Activated naive CD8-positive, alpha-beta T cell treated with anti-CD3 and anti-CD28 coated beads, Interleukin-2, amount 10 ng/mL, durations not matched to agents 7 days and 5 days (primary cell): Measurements from ENCODE around the gene SPRYD4. TPM values are rescaled to one million over a fixed set of nuclear protein-coding genes. Genes with fewer than 3 reads are reported as not detected.

Source experiments
- ATAC-seq: fragments of 150-1000 bp; cut with Tn5 transposase; one replicate; pipeline ENCODE4 v1.10.0; 2021; ENCODE audit warnings: low read depth, moderate library complexity
- POLR2A ChIA-PET: fragments of 350-600 bp; sonication (Branson Sonifier 250); formaldehyde crosslinking; loops from one replicate; lab custom pipeline; 2021; ENCODE audit warnings: antibody characterized with exemption; lab: Charles Lee
- DNase-seq: peaks from one replicate; pipeline ENCODE4 v3.0.0; 2021
- H3K27ac Mint-ChIP-seq: one replicate; pipeline ENCODE4 v1.8.0; 2022; ENCODE audit warnings: mild to moderate bottlenecking, mixed read lengths
- H3K27me3 Mint-ChIP-seq: one replicate; pipeline ENCODE4 v1.8.0; 2022; ENCODE audit warnings: mild to moderate bottlenecking, moderate library complexity, mixed read lengths
- H3K36me3 Mint-ChIP-seq: one replicate; pipeline ENCODE4 v1.8.0; 2021; ENCODE audit warnings: mild to moderate bottlenecking, mixed read lengths
- H3K4me1 Mint-ChIP-seq: one replicate; pipeline ENCODE4 v1.8.0; 2021; ENCODE audit warnings: mixed read lengths
- H3K4me3 Mint-ChIP-seq: one replicate; pipeline ENCODE4 v1.8.0; 2022; ENCODE audit warnings: mild to moderate bottlenecking, moderate library complexity, mixed read lengths
- H3K9me3 Mint-ChIP-seq: one replicate; pipeline ENCODE4 v1.8.0; 2021; ENCODE audit warnings: mixed read lengths
- total RNA-seq, 2 experiments: library from RNA; stranded (reverse); gene quantifications; one replicate each; pipeline ENCODE4 v1.2.3, GENCODE V29; 2021

SPRYD4 gene
- total RNA-seq, 2 experiments from 2014 or later, result 3.9 to 4.1 TPM

GRCh38 chr12:56517854-56518253 lies 49.5 kb downstream of the SPRYD4 start:
- H3K4me1 Mint-ChIP-seq, result peaks cover 26% of the 10 kb centered on the region
- DNase-seq (no peak), ATAC-seq (no peak)
- H3K27me3 Mint-ChIP-seq, result no peaks in the 10 kb centered on the region
- POLR2A ChIA-PET, result no interaction called here
- no peaks in the 10 kb centered on the region for H3K36me3 Mint-ChIP-seq
- H3K4me3 Mint-ChIP-seq, result no peak overlapping the region
- no peak overlapping the region for H3K27ac Mint-ChIP-seq
- H3K9me3 Mint-ChIP-seq, result no peaks in the 10 kb centered on the region

DNA sequence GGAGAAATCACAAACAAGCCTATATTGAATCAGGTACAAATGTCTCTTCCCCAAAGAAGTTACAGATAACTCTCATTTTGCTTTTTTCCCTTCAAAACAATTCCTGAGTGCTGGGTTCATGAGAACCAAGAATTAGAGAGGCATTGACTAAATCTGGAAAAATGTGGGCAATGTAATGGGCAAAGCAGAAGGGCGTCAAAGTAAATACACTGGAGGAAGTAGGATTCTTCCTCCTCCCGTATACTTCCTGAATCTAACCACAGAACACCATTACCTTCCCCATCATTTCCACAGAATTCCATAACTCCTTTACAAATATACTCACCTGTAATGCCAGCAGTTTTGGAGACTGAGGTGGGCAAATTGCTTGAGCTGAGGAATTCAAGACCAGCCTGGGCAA lies 50.2 kb downstream of the SPRYD4 start:
- Mint-ChIP-seq H3K4me1 (peaks cover 29% of the 10 kb centered on the region), H3K9me3 (no peaks in the 10 kb centered on the region), H3K27ac (no peak overlapping the region), H3K27me3 (no peaks in the 10 kb centered on the region), H3K4me3 (no peak overlapping the region), H3K36me3 (no peaks in the 10 kb centered on the region)
- ATAC-seq, result no peak
- POLR2A ChIA-PET, result no interaction called here
- no peak for DNase-seq

DNA sequence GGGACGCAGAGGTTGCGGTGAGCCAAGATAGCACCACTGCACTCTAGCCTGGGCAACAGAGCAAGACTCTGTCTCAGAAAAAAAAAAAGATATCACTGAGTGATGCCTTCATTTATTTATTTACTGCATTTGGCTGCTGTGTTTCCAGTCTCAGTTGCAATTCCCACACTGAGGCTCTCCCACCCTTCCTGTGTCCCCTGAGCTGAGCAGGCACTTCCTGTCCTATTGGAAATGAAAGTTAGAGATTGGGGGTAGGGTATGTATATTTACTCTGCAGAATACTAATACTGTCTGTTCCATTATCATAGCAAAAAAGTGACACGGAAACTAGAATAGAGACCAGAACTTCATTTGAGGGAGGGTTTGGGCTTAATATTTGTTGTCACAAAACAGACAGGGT lies 51.7 kb downstream of the SPRYD4 start:
- POLR2A ChIA-PET, result no interaction called here
- DNase-seq (no peak), ATAC-seq (no peak)
- H3K4me1 Mint-ChIP-seq, result peaks cover 30% of the 10 kb centered on the region
- H3K36me3 Mint-ChIP-seq, result no peaks in the 10 kb centered on the region
- no peak overlapping the region for H3K4me3 Mint-ChIP-seq
- no peaks in the 10 kb centered on the region for H3K27me3 Mint-ChIP-seq
- H3K27ac Mint-ChIP-seq, result no peak overlapping the region
- no peaks in the 10 kb centered on the region for H3K9me3 Mint-ChIP-seq

DNA sequence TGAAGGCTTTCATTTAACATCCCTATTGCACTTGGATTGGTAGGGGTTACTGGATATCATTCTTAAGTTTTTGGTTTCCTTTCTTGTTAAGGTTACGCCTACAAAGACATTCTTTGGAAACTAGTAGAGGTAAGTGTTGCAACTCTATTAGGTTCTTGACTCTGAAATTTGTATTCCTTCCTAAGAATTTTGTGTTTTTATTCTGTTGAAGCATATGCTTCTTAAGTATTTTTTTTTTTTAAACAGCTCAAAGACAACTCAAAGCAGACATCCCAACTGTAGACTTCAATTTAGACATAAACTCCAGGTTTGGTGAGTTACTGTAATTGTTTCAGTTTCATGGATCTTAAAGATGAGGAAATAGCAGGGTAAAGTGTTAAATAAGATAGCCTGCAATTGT lies 52.1 kb downstream of the SPRYD4 start:
- Mint-ChIP-seq H3K4me1 (peaks cover 30% of the 10 kb centered on the region), H3K27ac (peak overlapping the region; percentile 48), H3K9me3 (no peaks in the 10 kb centered on the region), H3K36me3 (no peaks in the 10 kb centered on the region), H3K27me3 (no peaks in the 10 kb centered on the region), H3K4me3 (peak overlapping the region; percentile 91)
- POLR2A ChIA-PET, result interaction anchor here (0.6 to 3.1 kb wide), 4 partner anchors 10 to 109 kb away, joined by 3 to 14 read pairs (median 4); partner anchors contain the start of gene BAZ2A
- ATAC-seq, result no peak
- DNase-seq, result no peak

DNA sequence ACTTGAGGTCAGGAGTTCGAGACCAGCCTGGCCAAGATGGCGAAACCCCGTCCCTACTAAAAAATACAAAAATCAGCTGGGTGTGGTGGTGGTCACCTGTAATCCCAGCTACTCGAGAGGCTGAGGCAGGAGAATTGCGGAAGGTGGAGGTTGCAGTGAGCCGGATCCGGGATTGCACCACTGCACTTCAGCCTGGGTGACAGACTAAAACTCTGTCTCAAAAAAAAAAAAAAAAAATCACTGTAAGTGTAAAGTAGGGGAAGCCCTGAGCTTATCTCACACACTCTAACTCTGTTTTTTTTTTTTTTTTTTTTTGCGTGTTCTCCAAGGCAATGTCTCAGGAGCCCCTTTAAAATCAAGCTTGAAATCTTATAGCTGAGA lies 52.8 kb downstream of the SPRYD4 start:
- H3K9me3 Mint-ChIP-seq, result no peaks in the 10 kb centered on the region
- DNase-seq (no peak), ATAC-seq (peak; percentile 43)
- POLR2A ChIA-PET, result interaction anchor here (0.6 to 3.1 kb wide), 10 partner anchors 9 to 591 kb away, joined by 3 to 14 read pairs (median 3); partner anchors contain the start of genes BAZ2A, PTGES3 and SPRYD4
- peak overlapping the region; percentile 88 for H3K27ac Mint-ChIP-seq
- no peaks in the 10 kb centered on the region for H3K27me3 Mint-ChIP-seq
- peaks cover 30% of the 10 kb centered on the region for H3K4me1 Mint-ChIP-seq
- no peaks in the 10 kb centered on the region for H3K36me3 Mint-ChIP-seq
- H3K4me3 Mint-ChIP-seq, result peak overlapping the region; percentile 91

GRCh38 chr12:56521590-56522371 lies 53.4 kb downstream of the SPRYD4 start, which contains the start of gene RBMS2:
Gene RBMS2 (plus strand): TSS chr12:56521820. CDS start chr12:56522024, 204 bp downstream.
- POLR2A ChIA-PET, result interaction anchor here (0.6 to 3.1 kb wide), 10 partner anchors 8 to 590 kb away, joined by 3 to 14 read pairs (median 3); partner anchors contain the start of genes BAZ2A, PTGES3, RNF41 and SPRYD4
- no peaks in the 10 kb centered on the region for H3K36me3 Mint-ChIP-seq
- H3K27me3 Mint-ChIP-seq, result no peaks in the 10 kb centered on the region
- H3K4me1 Mint-ChIP-seq, result peaks cover 30% of the 10 kb centered on the region
- no peak for DNase-seq
- H3K9me3 Mint-ChIP-seq, result no peaks in the 10 kb centered on the region
- peak within 1 kb of the TSS; percentile 88 for H3K27ac Mint-ChIP-seq
- peak within 1 kb of the TSS; percentile 91 for H3K4me3 Mint-ChIP-seq
- ATAC-seq, result peak; percentile 95

GRCh38 chr12:56522411-56523193 lies 54.2 kb downstream of the SPRYD4 start:
- no peaks in the 10 kb centered on the region for H3K9me3 Mint-ChIP-seq
- H3K27me3 Mint-ChIP-seq, result no peaks in the 10 kb centered on the region
- POLR2A ChIA-PET, result interaction anchor here (1.5 to 3.1 kb wide), 3 partner anchors 67 to 166 kb away, joined by 4 to 14 read pairs (median 5); partner anchors contain the start of genes BAZ2A and PTGES3
- ATAC-seq (no peak), DNase-seq (no peak)
- H3K27ac Mint-ChIP-seq, result peak overlapping the region; percentile 88
- H3K4me1 Mint-ChIP-seq, result peaks cover 30% of the 10 kb centered on the region
- H3K4me3 Mint-ChIP-seq, result peak overlapping the region; percentile 91
- no peaks in the 10 kb centered on the region for H3K36me3 Mint-ChIP-seq

- no peak overlapping the region for H3K4me3 Mint-ChIP-seq
- no peak overlapping the region for H3K27ac Mint-ChIP-seq
- ATAC-seq (no peak), DNase-seq (no peak)
- no peaks in the 10 kb centered on the region for H3K27me3 Mint-ChIP-seq
- H3K36me3 Mint-ChIP-seq, result no peaks in the 10 kb centered on the region
- H3K9me3 Mint-ChIP-seq, result no peaks in the 10 kb centered on the region
- peaks cover 4% of the 10 kb centered on the region for H3K4me1 Mint-ChIP-seq
- POLR2A ChIA-PET, result no interaction called here
Observed at GRCh38 chr12:56528846-56529245, 60.5 kb downstream of the SPRYD4 start.

Other genes starting within 250 kb of the SPRYD4 start
- gene RNF41, start 246.7 kb upstream of the SPRYD4 start, total RNA-seq, result 10 to 100 TPM; 36.1 to 38.1 TPM
- 10 to 100 TPM; 43.4 to 47.1 TPM for gene NABP2, start 244.2 kb upstream of the SPRYD4 start, total RNA-seq
- gene SLC39A5, start 238.5 kb upstream of the SPRYD4 start, total RNA-seq, result 1 to 10 TPM in 1 of 2 experiments, not detected in 1; 1.4 TPM
- 10 to 100 TPM; 45.3 to 49.4 TPM for gene ANKRD52, start 210.2 kb upstream of the SPRYD4 start, total RNA-seq
- gene COQ10A, start 201.6 kb upstream of the SPRYD4 start, total RNA-seq, result 10 to 100 TPM; 23.3 to 26.0 TPM
- 100 to 1,000 TPM; 165 to 176 TPM for gene CS, start 168.2 kb upstream of the SPRYD4 start, total RNA-seq
- 10 to 100 TPM; 85.6 to 89.0 TPM for gene CNPY2, start 152.6 kb upstream of the SPRYD4 start, total RNA-seq
- gene PAN2, start 134.6 kb upstream of the SPRYD4 start, total RNA-seq, result 100 to 1,000 TPM; 106 to 115 TPM
- 10 to 100 TPM; 10.2 to 10.9 TPM for gene IL23A, start 129.7 kb upstream of the SPRYD4 start, total RNA-seq
- 100 to 1,000 TPM; 263 to 275 TPM for gene STAT2, start 108.5 kb upstream of the SPRYD4 start, total RNA-seq
- gene APOF, start 105.7 kb upstream of the SPRYD4 start, total RNA-seq, result not detected
- 10 to 100 TPM; 40.1 to 47.1 TPM for gene TIMELESS, start 19.2 kb upstream of the SPRYD4 start, total RNA-seq
- not detected for gene MIP, start 13.9 kb upstream of the SPRYD4 start, total RNA-seq
- gene GLS2, start 19.6 kb downstream of the SPRYD4 start, total RNA-seq, result 1 to 10 TPM; 4.4 to 5.2 TPM
- gene RBMS2, start 53.2 kb downstream of the SPRYD4 start, total RNA-seq, result 10 to 100 TPM; 10.3 to 14.5 TPM
- gene BAZ2A, start 161.7 kb downstream of the SPRYD4 start, total RNA-seq, result 100 to 1,000 TPM; 139 to 145 TPM
- gene ATP5F1B, start 177.4 kb downstream of the SPRYD4 start, total RNA-seq, result 100 to 1,000 TPM; 468 to 471 TPM
- gene PTGES3, start 219.7 kb downstream of the SPRYD4 start, total RNA-seq, result 100 to 1,000 TPM; 210 to 217 TPM